PC-3 (cell line): ENCODE measurements around the gene VPS50. TPM values are rescaled to one million over a fixed set of nuclear protein-coding genes. Genes with fewer than 3 reads are reported as not detected.

ENCODE experiments used
- ATAC-seq: fragments of 200-7000 bp; cut with Tn5 transposase; 2 replicates; pipeline ENCODE4 v1.9.1; 2020; ENCODE audit warnings: mild to moderate bottlenecking, moderate library complexity
- BruUV-seq: library from RNA; stranded (reverse); fragments of 400-500 nt; replicated peaks from 2 replicates; lab custom pipeline; 2021; lab: Mats Ljungman, UMichigan
- CTCF ChIA-PET: fragments of 300-600 bp; sonication (Branson Sonifier 250); formaldehyde crosslinking; loops from one replicate; lab custom pipeline; 2022; ENCODE audit warnings: antibody characterized with exemption; lab: Charles Lee
- POLR2A ChIA-PET: fragments of 300-600 bp; sonication (Branson Sonifier 250); formaldehyde crosslinking; loops from one replicate; lab custom pipeline; 2022; ENCODE audit warnings: antibody characterized with exemption; ENCODE audit not compliant: unreplicated experiment; lab: Charles Lee
- DNase-seq: peaks from one replicate; pipeline ENCODE4 v3.0.0-alpha.2; 2015
- H2AFZ ChIP-seq: fragments of 300-600 bp; sonication (generic); 2 replicates; pipeline ENCODE4 v1.6.0; 2016; ENCODE audit warnings: antibody characterized with exemption, low read length
- H3F3A ChIP-seq: fragments of 300-600 bp; sonication (generic); one replicate; pipeline ENCODE4 v1.6.0; 2017; ENCODE audit warnings: antibody characterized with exemption, low read length, control low read depth, mild to moderate bottlenecking; ENCODE audit not compliant: unreplicated experiment
- H3K27ac ChIP-seq: fragments of 300-600 bp; sonication (generic); 2 replicates; pipeline ENCODE4 v1.5.1; 2016; ENCODE audit warnings: mild to moderate bottlenecking, low read length
- H3K27me3 ChIP-seq: fragments of 300-600 bp; sonication (generic); 2 replicates; pipeline ENCODE4 v1.6.1; 2016; ENCODE audit warnings: low read length, mixed read lengths
- H3K36me3 ChIP-seq: fragments of 300-600 bp; sonication (generic); 2 replicates; pipeline ENCODE4 v1.6.1; 2016; ENCODE audit warnings: low read depth, mixed run types, low read length, mixed read lengths
- H3K4me1 ChIP-seq: fragments of 300-600 bp; sonication (generic); 2 replicates; pipeline ENCODE4 v1.5.1; 2016; ENCODE audit warnings: low read length; ENCODE audit not compliant: insufficient read depth
- H3K4me2 ChIP-seq: fragments of 300-600 bp; sonication (generic); 2 replicates; pipeline ENCODE4 v1.6.0; 2016; ENCODE audit warnings: low read length
- H3K4me3 ChIP-seq: fragments of 300-600 bp; sonication (generic); 2 replicates; pipeline ENCODE4 v1.5.1; 2016; ENCODE audit warnings: mild to moderate bottlenecking, low read length, mixed read lengths
- H3K79me2 ChIP-seq: fragments of 300-600 bp; sonication (generic); 2 replicates; pipeline ENCODE4 v1.6.1; 2017; ENCODE audit warnings: low read length, mixed read lengths
- H3K9ac ChIP-seq: fragments of 300-600 bp; sonication (generic); 2 replicates; pipeline ENCODE4 v1.6.0; 2016; ENCODE audit warnings: mild to moderate bottlenecking, low read length
- H3K9me2 ChIP-seq: fragments of 300-600 bp; sonication (generic); replicated peaks from 2 replicates; pipeline ENCODE4 v1.6.1; 2016; ENCODE audit warnings: mixed run types, low read length, mixed read lengths
- H3K9me3 ChIP-seq: fragments of 300-600 bp; sonication (generic); 2 replicates; pipeline ENCODE4 v1.6.1; 2016; ENCODE audit warnings: low read length, mixed read lengths
- H4K20me1 ChIP-seq: fragments of 300-600 bp; sonication (generic); 2 replicates; pipeline ENCODE4 v1.6.1; 2016; ENCODE audit warnings: low read length, mixed read lengths
- EZH2 ChIP-seq: fragments of 300-600 bp; sonication (generic); IDR thresholded peaks from one replicate; pipeline ENCODE4 v1.6.1; 2017; ENCODE audit warnings: antibody characterized with exemption, mild to moderate bottlenecking, low read length; ENCODE audit not compliant: unreplicated experiment
- EZH2phosphoT487 ChIP-seq: fragments of 300-600 bp; sonication (generic); IDR thresholded peaks from 2 replicates; pipeline ENCODE4 v1.6.1; 2018; ENCODE audit warnings: mild to moderate bottlenecking, antibody characterized with exemption, low read length, borderline replicate concordance
- intact Hi-C: fragments of 100-400 bp; cut with micrococcal nuclease; formaldehyde crosslinking; loops from 2 replicates; pipeline ENCODE4 v1.9.0; 2023
- total RNA-seq: library from RNA; depleted of rRNA; stranded (reverse); fragments of >200 nt; gene quantifications from 2 replicates; pipeline ENCODE4 v1.2.3, GENCODE V29; 2014
- TF ChIP-seq, protein P1 (sequence below): fragments of 300-600 bp; sonication (generic); conservative IDR thresholded peaks from 2 replicates; pipeline ENCODE4 v1.5.1; 2017; ENCODE audit warnings: antibody characterized with exemption, low read depth, mild to moderate bottlenecking, low read length

The VPS50 gene
- total RNA-seq, 1 experiment from 2014 or later = 16.7 TPM

DNA sequence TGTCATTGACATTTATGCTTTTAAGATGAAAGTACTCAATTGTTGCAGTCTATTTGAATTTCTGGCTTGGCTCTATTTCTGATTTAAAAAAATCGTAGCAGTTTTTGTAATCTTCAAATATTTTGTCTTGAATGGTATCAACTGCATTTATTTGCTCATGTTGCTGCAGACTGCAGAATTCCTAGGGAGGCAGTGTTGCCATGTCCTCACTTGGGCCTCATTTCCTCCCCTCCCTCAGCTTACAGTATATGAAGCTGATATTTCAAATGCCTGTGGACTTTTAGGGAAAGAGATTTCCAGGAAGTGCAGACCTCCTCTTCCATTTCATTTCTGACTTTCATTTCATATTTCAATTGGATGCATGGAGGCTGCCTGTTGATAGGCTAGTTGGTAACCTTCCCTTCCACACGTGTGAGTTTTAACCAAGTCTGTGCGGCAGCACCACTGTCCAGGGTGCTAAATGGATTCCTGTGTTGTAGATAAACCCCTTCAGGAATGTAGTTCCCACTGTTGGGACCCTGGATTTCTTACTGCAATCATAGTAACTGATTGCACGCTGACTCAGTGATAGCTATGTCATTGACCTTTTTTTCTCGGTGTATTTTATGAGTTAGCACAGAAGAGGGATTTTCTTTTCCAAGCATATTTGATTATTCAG is 17.5 kb downstream of the VPS50 start:
- no peak overlapping the region for H3K27ac ChIP-seq
- H3K9ac ChIP-seq = no peak overlapping the region
- no peak overlapping the region for H3K4me3 ChIP-seq
- H3F3A ChIP-seq = no peaks in the 10 kb centered on the region
- no peaks in the 10 kb centered on the region for H3K4me1 ChIP-seq
- BruUV-seq = no TSS peak
- intact Hi-C loops = no loop called here
- ATAC-seq = no peak
- ChIA-PET CTCF (no interaction called here), POLR2A (no interaction called here)
- H3K36me3 ChIP-seq = no peaks in the 10 kb centered on the region
- no peak overlapping the region for H3K4me2 ChIP-seq
- no peaks in the 10 kb centered on the region for H3K9me3 ChIP-seq
- TF ChIP-seq EZH2phosphoT487 = no peak
- no peaks in the 10 kb centered on the region for H4K20me1 ChIP-seq
- no peak for DNase-seq
- no peaks in the 10 kb centered on the region for H3K79me2 ChIP-seq
- no peaks in the 10 kb centered on the region for H3K27me3 ChIP-seq
- no peak overlapping the region for H2AFZ ChIP-seq
- H3K9me2 ChIP-seq = no peaks in the 10 kb centered on the region

DNA sequence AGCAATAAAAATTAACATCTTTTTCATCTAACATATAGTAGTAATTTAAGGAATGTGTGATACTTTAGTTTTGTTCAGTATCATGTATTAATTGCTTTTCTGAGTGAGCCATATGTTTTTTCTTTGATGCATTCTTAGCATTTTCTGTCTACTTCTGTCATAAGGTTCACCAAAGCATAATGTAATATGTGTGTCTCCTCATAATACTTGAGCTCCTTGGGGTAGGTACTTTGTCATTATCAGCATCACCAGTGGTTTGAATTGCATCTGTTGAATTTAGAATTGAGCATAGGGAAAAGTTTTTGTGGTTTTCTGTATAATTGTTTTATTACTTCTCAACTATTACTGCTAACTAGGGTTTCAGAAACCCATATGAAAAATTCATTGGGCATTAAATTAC is 26.5 kb downstream of the VPS50 start:
- no peaks in the 10 kb centered on the region for H4K20me1 ChIP-seq
- H3K9me2 ChIP-seq = no peaks in the 10 kb centered on the region
- no peaks in the 10 kb centered on the region for H3K36me3 ChIP-seq
- no peak overlapping the region for H3K4me3 ChIP-seq
- H3K27ac ChIP-seq = no peak overlapping the region
- ATAC-seq (no peak), DNase-seq (no peak)
- BruUV-seq = no TSS peak
- H3K79me2 ChIP-seq = no peaks in the 10 kb centered on the region
- CTCF ChIA-PET = no interaction called here
- no peaks in the 10 kb centered on the region for H3F3A ChIP-seq
- TF ChIP-seq, protein P1, sequence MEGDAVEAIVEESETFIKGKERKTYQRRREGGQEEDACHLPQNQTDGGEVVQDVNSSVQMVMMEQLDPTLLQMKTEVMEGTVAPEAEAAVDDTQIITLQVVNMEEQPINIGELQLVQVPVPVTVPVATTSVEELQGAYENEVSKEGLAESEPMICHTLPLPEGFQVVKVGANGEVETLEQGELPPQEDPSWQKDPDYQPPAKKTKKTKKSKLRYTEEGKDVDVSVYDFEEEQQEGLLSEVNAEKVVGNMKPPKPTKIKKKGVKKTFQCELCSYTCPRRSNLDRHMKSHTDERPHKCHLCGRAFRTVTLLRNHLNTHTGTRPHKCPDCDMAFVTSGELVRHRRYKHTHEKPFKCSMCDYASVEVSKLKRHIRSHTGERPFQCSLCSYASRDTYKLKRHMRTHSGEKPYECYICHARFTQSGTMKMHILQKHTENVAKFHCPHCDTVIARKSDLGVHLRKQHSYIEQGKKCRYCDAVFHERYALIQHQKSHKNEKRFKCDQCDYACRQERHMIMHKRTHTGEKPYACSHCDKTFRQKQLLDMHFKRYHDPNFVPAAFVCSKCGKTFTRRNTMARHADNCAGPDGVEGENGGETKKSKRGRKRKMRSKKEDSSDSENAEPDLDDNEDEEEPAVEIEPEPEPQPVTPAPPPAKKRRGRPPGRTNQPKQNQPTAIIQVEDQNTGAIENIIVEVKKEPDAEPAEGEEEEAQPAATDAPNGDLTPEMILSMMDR = no peak
- TF ChIP-seq EZH2phosphoT487 (no peak), EZH2 (no peak)
- H2AFZ ChIP-seq = no peak overlapping the region
- H3K4me2 ChIP-seq = no peak overlapping the region
- H3K9ac ChIP-seq = no peak overlapping the region
- POLR2A ChIA-PET = no interaction called here
- no peaks in the 10 kb centered on the region for H3K4me1 ChIP-seq
- intact Hi-C loops = no loop called here
- no peaks in the 10 kb centered on the region for H3K27me3 ChIP-seq
- H3K9me3 ChIP-seq = no peaks in the 10 kb centered on the region

DNA sequence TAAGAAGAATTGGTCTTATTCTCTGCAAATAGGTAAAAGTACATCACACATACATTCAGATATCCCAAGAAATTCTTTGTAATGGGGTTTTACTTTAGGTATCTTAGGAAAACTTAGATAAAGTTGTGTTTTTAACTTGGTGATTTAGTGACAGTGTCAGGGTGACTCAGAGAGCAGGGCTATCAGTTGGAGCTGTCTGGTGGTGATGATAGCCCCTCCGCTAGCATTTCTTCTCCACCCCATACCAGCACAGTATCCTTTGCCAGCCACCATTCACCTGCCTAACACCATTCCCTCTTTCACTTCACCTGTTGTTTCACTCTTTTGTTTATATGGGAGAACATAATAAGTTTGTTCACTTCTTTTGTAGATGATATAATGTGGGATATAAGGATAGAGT is 30.4 kb downstream of the VPS50 start:
- no peaks in the 10 kb centered on the region for H3K9me3 ChIP-seq
- no peaks in the 10 kb centered on the region for H3F3A ChIP-seq
- H3K27ac ChIP-seq = no peak overlapping the region
- TF ChIP-seq EZH2phosphoT487 (no peak), EZH2 (no peak)
- TF ChIP-seq, protein P1 = no peak
- H3K4me2 ChIP-seq = no peak overlapping the region
- H3K4me3 ChIP-seq = no peak overlapping the region
- H3K27me3 ChIP-seq = no peaks in the 10 kb centered on the region
- H3K9ac ChIP-seq = no peak overlapping the region
- intact Hi-C loops = no loop called here
- POLR2A ChIA-PET = no interaction called here
- BruUV-seq = no TSS peak
- no peak overlapping the region for H2AFZ ChIP-seq
- CTCF ChIA-PET = no interaction called here
- H3K79me2 ChIP-seq = no peaks in the 10 kb centered on the region
- no peaks in the 10 kb centered on the region for H3K36me3 ChIP-seq
- ATAC-seq (no peak), DNase-seq (no peak)
- H3K4me1 ChIP-seq = no peaks in the 10 kb centered on the region
- no peaks in the 10 kb centered on the region for H4K20me1 ChIP-seq
- no peaks in the 10 kb centered on the region for H3K9me2 ChIP-seq
